MV-4-11 (cell line): ENCODE data around the gene SHROOM4.
A peak's percentile ranks its signal among the peaks of the same experiment; 100 is the strongest.

Source experiments
- DNase-seq: peaks from one replicate; lab custom pipeline; 2025; lab: John Stamatoyannopoulos, UW

SHROOM4 gene

GRCh38 chrX:50780144-50780543 is 33.9 kb downstream of the SHROOM4 start:
- DNase-seq = no peak

- no peak for DNase-seq
Measured at GRCh38 chrX:50779694-50780093, 34.3 kb downstream of the SHROOM4 start.

GRCh38 chrX:50778272-50778671 is 35.7 kb downstream of the SHROOM4 start:
- DNase-seq = no peak

GRCh38 chrX:50776248-50776647 is 37.7 kb downstream of the SHROOM4 start:
- no peak for DNase-seq

GRCh38 chrX:50771382-50771781 is 42.6 kb downstream of the SHROOM4 start:
- no peak for DNase-seq

- DNase-seq = no peak
Measured at GRCh38 chrX:50770702-50771101, 43.3 kb downstream of the SHROOM4 start.

GRCh38 chrX:50769389-50770063 is 44.5 kb downstream of the SHROOM4 start:
- DNase-seq = no peak

GRCh38 chrX:50768801-50769200 is 45.2 kb downstream of the SHROOM4 start:
- DNase-seq = no peak

- no peak for DNase-seq
Measured at GRCh38 chrX:50765986-50766385, 48.0 kb downstream of the SHROOM4 start.

GRCh38 chrX:50762578-50762977 is 51.4 kb downstream of the SHROOM4 start:
- DNase-seq = no peak

- no peak for DNase-seq
Measured at GRCh38 chrX:50756276-50756675, 57.7 kb downstream of the SHROOM4 start.

- DNase-seq = no peak
Measured at GRCh38 chrX:50751091-50751490, 62.9 kb downstream of the SHROOM4 start.

- DNase-seq = no peak
Measured at GRCh38 chrX:50747471-50747900, 66.5 kb downstream of the SHROOM4 start.

GRCh38 chrX:50736656-50737055 is 77.3 kb downstream of the SHROOM4 start:
- peak; percentile 91 for DNase-seq

- no peak for DNase-seq
Measured at GRCh38 chrX:50726296-50726695, 87.7 kb downstream of the SHROOM4 start.

GRCh38 chrX:50725310-50725709 is 88.7 kb downstream of the SHROOM4 start:
- no peak for DNase-seq

- DNase-seq = no peak
Measured at GRCh38 chrX:50723006-50723405, 91.0 kb downstream of the SHROOM4 start.

- DNase-seq = no peak
Measured at GRCh38 chrX:50721764-50722521, 92.1 kb downstream of the SHROOM4 start.

- DNase-seq = no peak
Measured at GRCh38 chrX:50719614-50720013, 94.4 kb downstream of the SHROOM4 start.

- no peak for DNase-seq
Measured at GRCh38 chrX:50718776-50719175, 95.2 kb downstream of the SHROOM4 start.

GRCh38 chrX:50716706-50717105 is 97.3 kb downstream of the SHROOM4 start:
- DNase-seq = no peak

- DNase-seq = no peak
Measured at GRCh38 chrX:50712777-50713176, 101.2 kb downstream of the SHROOM4 start.

- no peak for DNase-seq
Measured at GRCh38 chrX:50711907-50712306, 102.1 kb downstream of the SHROOM4 start.
